Measurements from ENCODE around the gene ZNF653.

The ZNF653 gene

DNA sequence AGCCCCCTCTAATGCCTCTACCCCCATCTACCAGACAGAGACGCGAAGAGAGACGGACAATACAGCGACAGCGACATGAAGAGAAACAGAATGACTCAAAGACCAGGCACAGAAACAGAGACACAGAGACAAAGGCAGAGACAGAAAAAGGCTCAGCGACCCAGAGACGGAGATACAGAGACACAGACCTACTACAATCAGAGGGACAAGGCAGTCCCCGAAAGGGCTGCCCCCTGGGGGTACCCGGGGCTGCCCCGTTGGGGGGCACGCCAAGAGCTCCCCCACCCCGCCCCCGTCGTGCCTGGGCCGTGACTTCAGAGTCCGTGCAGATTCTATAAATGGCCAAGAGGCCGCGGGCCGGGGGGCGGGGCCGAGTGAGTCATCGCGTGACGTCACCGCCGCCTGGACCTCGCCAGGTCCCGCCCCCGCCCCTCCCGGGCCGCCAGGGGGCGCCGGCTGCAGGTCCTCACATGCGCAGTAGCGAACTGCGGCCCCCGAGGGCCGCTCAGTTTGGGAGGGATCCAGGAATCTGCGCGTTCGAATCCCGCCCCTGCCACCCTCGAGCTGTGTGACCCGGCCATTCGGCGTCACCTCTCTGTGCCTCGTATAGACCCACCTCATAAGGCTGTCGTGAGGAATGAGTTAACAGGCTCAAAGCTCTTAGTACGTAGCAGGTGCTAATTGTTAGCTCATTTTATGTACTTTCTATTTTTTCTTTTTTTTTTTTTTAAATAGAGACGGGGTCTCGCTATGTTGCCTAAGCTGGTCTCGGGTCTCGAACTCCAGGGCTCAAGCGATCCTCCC lies 30.4 kb upstream of the ZNF653 start:
- peak overlapping the region; percentile 43 for H3K4me3 ChIP-seq (ENCODE audit: low read depth, low read length)
- DNase-seq (ENCODE audit: low read depth): peak; percentile 95
- TF ChIP-seq, protein P1, sequence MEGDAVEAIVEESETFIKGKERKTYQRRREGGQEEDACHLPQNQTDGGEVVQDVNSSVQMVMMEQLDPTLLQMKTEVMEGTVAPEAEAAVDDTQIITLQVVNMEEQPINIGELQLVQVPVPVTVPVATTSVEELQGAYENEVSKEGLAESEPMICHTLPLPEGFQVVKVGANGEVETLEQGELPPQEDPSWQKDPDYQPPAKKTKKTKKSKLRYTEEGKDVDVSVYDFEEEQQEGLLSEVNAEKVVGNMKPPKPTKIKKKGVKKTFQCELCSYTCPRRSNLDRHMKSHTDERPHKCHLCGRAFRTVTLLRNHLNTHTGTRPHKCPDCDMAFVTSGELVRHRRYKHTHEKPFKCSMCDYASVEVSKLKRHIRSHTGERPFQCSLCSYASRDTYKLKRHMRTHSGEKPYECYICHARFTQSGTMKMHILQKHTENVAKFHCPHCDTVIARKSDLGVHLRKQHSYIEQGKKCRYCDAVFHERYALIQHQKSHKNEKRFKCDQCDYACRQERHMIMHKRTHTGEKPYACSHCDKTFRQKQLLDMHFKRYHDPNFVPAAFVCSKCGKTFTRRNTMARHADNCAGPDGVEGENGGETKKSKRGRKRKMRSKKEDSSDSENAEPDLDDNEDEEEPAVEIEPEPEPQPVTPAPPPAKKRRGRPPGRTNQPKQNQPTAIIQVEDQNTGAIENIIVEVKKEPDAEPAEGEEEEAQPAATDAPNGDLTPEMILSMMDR (IDR thresholded peaks at IDR 0.05; ENCODE audit: insufficient read depth, low read depth, low read length, missing control alignments): peak; percentile 88

DNA sequence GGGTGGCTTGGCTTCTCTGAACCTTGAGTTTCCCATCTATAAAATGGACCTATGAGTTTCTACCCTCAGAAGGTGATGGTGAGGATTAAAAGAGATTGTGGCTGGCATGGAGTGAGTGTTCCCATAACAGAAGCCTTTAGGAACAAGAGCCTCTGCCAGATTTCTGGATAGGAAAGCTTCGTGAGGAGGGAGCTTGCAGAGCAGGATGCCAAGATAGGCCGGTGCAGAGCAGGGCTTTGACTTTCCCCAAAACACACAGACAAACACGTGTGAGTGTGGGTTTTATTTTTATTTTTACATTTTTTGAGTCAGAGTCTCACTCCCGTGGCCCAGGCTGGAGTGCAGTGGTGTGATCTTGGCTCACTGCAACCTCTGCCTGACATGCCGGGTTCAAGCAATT lies 29.3 kb upstream of the ZNF653 start:
- no peak overlapping the region for H3K4me3 ChIP-seq (ENCODE audit: low read depth, low read length)
- DNase-seq (ENCODE audit: low read depth): no peak
- TF ChIP-seq, protein P1 (IDR thresholded peaks at IDR 0.05; ENCODE audit: insufficient read depth, low read depth, low read length, missing control alignments): no peak

DNA sequence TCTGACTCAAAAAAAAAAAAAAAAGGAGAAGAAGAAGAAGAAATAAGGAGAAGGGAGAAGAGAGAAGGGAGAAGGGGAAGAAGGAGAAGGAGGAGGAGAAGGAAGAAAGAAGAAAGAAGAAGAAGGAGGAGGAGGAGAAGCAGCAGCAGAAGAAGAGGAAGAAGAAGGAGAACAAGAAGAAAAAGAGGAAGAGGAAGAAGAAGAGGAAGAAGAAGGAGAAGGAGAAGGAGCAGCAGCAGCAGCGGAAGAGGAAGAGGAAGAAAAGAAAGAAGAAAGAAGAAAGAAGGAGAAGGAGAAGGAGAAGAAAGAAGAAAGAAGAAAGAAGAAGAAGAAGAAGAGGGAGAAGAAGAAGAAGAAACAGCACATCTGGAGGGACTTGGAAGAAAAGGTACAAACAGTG lies 28.9 kb upstream of the ZNF653 start:
- no peak for DNase-seq (ENCODE audit: low read depth)
- TF ChIP-seq, protein P1 (IDR thresholded peaks at IDR 0.05; ENCODE audit: insufficient read depth, low read depth, low read length, missing control alignments): no peak
- H3K4me3 ChIP-seq (ENCODE audit: low read depth, low read length): no peak overlapping the region

DNA sequence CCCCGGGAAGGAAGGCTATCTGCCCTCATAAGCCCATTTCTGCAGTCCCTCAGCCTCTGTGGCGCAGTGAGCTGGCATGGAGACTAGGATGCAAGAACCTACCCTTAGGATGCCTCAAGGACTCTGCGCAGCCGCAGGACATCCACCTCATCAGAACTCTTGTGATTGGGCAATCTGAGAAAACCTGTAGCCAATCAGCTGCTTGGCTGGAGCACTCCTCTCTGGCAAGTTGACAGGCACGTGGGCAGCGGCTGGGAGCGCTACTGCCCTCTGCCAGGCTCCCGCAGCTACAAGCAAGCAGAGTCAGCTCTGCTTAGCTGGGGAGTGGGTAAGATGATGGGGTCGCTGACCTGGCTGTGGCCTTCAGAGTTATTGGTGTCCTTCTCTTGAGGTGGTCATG lies 24.8 kb upstream of the ZNF653 start:
- TF ChIP-seq, protein P1 (IDR thresholded peaks at IDR 0.05; ENCODE audit: insufficient read depth, low read depth, low read length, missing control alignments): peak; percentile 8
- peak; percentile 82 for DNase-seq (ENCODE audit: low read depth)
- H3K4me3 ChIP-seq (ENCODE audit: low read depth, low read length): no peak overlapping the region

DNA sequence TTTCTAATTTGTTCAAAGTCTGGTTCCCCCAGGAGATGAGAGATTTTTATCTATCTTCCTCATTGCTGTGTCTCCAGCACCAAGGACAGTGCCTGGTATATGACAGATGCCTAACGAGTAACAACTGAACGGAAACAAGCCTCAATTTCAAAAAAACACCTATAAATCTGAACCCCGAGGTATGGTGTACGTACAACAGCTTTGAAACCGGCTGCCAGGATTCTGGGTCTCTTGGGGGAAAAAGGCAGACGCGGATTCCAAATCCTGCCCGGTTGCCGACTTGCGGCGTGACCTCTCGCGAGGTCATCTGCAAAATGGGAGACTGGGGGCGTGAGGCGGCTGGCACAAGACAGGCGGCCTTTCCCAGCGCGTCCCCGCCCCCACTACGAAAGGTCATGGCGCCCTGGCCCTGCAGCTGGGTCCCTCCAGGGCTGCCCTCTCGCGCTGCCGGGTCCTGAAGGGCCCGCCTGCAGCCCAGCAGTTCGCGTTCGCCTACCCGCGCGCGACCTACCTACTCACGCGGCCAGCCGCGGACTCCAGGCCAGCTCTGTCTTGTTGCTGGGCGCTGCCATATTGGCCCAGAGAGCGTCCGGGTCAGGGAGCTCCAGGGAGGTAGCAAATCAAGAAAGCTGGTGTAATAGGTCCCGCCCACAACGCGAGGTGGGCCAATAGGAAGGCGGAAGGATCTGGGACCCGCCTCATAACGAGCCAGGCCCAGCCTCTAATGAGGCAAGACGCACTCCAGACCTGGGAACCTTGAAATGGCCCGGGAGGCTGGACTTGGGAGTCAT lies 23.1 kb upstream of the ZNF653 start, which contains the start of gene ECSIT:
TSS of gene ECSIT (minus strand) at position 584 of the 791 bp plus-strand sequence. CDS start 9,964 bp downstream, outside the sequence.
- DNase-seq (ENCODE audit: low read depth): peak; percentile 98

DNA sequence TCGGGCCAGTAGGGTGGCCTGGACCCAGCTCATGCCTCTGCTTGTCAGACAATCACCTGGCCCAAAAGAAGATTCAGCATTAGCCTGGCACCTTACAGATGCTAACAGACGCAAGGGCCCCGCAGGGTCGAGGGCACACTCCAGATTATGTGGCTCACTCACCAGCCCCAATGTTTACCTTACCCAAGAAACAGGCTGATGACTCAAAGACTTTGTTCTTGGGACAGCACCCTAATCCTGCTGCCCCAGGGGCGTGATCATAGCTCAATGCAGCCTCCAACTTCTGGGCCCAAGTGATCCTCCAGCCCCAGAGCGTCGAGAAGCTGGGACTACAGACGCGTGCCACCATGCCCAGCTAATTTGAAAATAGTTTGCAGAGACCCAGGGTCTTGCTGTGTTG lies 13.5 kb upstream of the ZNF653 start:
- DNase-seq (ENCODE audit: low read depth): no peak
- H3K4me3 ChIP-seq (ENCODE audit: low read depth, low read length): no peak overlapping the region

More for the DNA sequence above, 23.1 kb upstream of the ZNF653 start, which contains the start of gene ECSIT:
- TF ChIP-seq, protein P1 (IDR thresholded peaks at IDR 0.05; ENCODE audit: insufficient read depth, low read depth, low read length, missing control alignments): no peak
- peak within 1 kb of the TSS; percentile 87 for H3K4me3 ChIP-seq (ENCODE audit: low read depth, low read length)

More for the DNA sequence above, 13.5 kb upstream of the ZNF653 start:
- TF ChIP-seq, protein P1 (IDR thresholded peaks at IDR 0.05; ENCODE audit: insufficient read depth, low read depth, low read length, missing control alignments): no peak

Measured in GM12865 (cell line).